Activated naive CD8-positive, alpha-beta T cell treated with anti-CD3 and anti-CD28 coated beads for 36 hours (primary cell): Measurements from ENCODE around the gene TPP1. TPM values are rescaled to one million over a fixed set of nuclear protein-coding genes. Genes with fewer than 3 reads are reported as not detected.

ENCODE experiments used
- DNase-seq: peaks from one replicate; pipeline ENCODE4 v3.0.0; 2021
- H3K27ac Mint-ChIP-seq: one replicate; pipeline ENCODE4 v1.8.0; 2022; ENCODE audit warnings: mild to moderate bottlenecking, moderate library complexity, mixed read lengths
- H3K27me3 Mint-ChIP-seq: one replicate; pipeline ENCODE4 v1.8.0; 2022; ENCODE audit warnings: mild to moderate bottlenecking, mixed read lengths
- H3K36me3 Mint-ChIP-seq: one replicate; pipeline ENCODE4 v1.8.0; 2021; ENCODE audit warnings: mild to moderate bottlenecking, mixed read lengths
- H3K4me1 Mint-ChIP-seq: one replicate; pipeline ENCODE4 v1.8.0; 2021; ENCODE audit warnings: mixed read lengths
- H3K4me3 Mint-ChIP-seq: one replicate; pipeline ENCODE4 v1.8.0; 2022; ENCODE audit warnings: mild to moderate bottlenecking, moderate library complexity, mixed read lengths
- H3K9me3 Mint-ChIP-seq: one replicate; pipeline ENCODE4 v1.8.0; 2022; ENCODE audit warnings: mixed read lengths
- total RNA-seq, 2 experiments: library from RNA; stranded (reverse); gene quantifications; one replicate each; pipeline ENCODE4 v1.2.3, GENCODE V29; 2021

TPP1 gene
- total RNA-seq, result 10 to 100 TPM; 30.7 to 33.7 TPM

GRCh38 chr11:6619004-6619745, at the start of gene TPP1:
TSS of gene TPP1 (minus strand) at chr11:6619422. CDS start at chr11:6619400, 22 bp downstream.
- H3K36me3 Mint-ChIP-seq, result peaks cover 8% of the 10 kb centered on the region
- no peaks in the 10 kb centered on the region for H3K9me3 Mint-ChIP-seq
- H3K27ac Mint-ChIP-seq, result no peak within 1 kb of the TSS
- H3K4me1 Mint-ChIP-seq, result peaks cover 4% of the 10 kb centered on the region
- H3K27me3 Mint-ChIP-seq, result no peaks in the 10 kb centered on the region
- peak; percentile 89 for DNase-seq
- no peak within 1 kb of the TSS for H3K4me3 Mint-ChIP-seq

- Mint-ChIP-seq H3K4me3 (no peak overlapping the region), H3K9me3 (peaks cover 6% of the 10 kb centered on the region), H3K27me3 (no peaks in the 10 kb centered on the region), H3K36me3 (peaks cover 10% of the 10 kb centered on the region), H3K4me1 (peaks cover 37% of the 10 kb centered on the region), H3K27ac (peak overlapping the region; percentile 61)
- DNase-seq, result no peak
These were observed 48.6 kb upstream of the TPP1 start for GRCh38 chr11:6667733-6668374.

GRCh38 chr11:6666302-6667183, 47.3 kb upstream of the TPP1 start:
- no peak for DNase-seq
- Mint-ChIP-seq H3K4me1 (peaks cover 26% of the 10 kb centered on the region), H3K27ac (no peak overlapping the region), H3K4me3 (no peak overlapping the region), H3K36me3 (peaks cover 6% of the 10 kb centered on the region), H3K27me3 (no peaks in the 10 kb centered on the region), H3K9me3 (peaks cover 3% of the 10 kb centered on the region)

GRCh38 chr11:6664551-6664950, 45.3 kb upstream of the TPP1 start:
- Mint-ChIP-seq H3K4me1 (peaks cover 15% of the 10 kb centered on the region), H3K36me3 (peaks cover 3% of the 10 kb centered on the region), H3K4me3 (no peak overlapping the region), H3K27ac (no peak overlapping the region), H3K9me3 (no peaks in the 10 kb centered on the region), H3K27me3 (no peaks in the 10 kb centered on the region)
- DNase-seq, result no peak

GRCh38 chr11:6663794-6664469, 44.7 kb upstream of the TPP1 start:
- DNase-seq, result no peak
- no peaks in the 10 kb centered on the region for H3K27me3 Mint-ChIP-seq
- H3K4me1 Mint-ChIP-seq, result peaks cover 15% of the 10 kb centered on the region
- H3K36me3 Mint-ChIP-seq, result peaks cover 3% of the 10 kb centered on the region
- H3K4me3 Mint-ChIP-seq, result no peak overlapping the region
- no peaks in the 10 kb centered on the region for H3K9me3 Mint-ChIP-seq
- no peak overlapping the region for H3K27ac Mint-ChIP-seq

- Mint-ChIP-seq H3K36me3 (no peaks in the 10 kb centered on the region), H3K4me1 (peaks cover 3% of the 10 kb centered on the region), H3K9me3 (no peaks in the 10 kb centered on the region), H3K27ac (no peak overlapping the region), H3K4me3 (no peak overlapping the region), H3K27me3 (peaks cover 5% of the 10 kb centered on the region)
- no peak for DNase-seq
These were observed 41.5 kb upstream of the TPP1 start for GRCh38 chr11:6660712-6661111.

GRCh38 chr11:6658647-6659046, 39.4 kb upstream of the TPP1 start:
- no peak overlapping the region for H3K27ac Mint-ChIP-seq
- H3K4me3 Mint-ChIP-seq, result no peak overlapping the region
- no peaks in the 10 kb centered on the region for H3K9me3 Mint-ChIP-seq
- no peaks in the 10 kb centered on the region for H3K36me3 Mint-ChIP-seq
- H3K4me1 Mint-ChIP-seq, result peaks cover 3% of the 10 kb centered on the region
- peaks cover 5% of the 10 kb centered on the region for H3K27me3 Mint-ChIP-seq
- no peak for DNase-seq

- Mint-ChIP-seq H3K27me3 (peaks cover 5% of the 10 kb centered on the region), H3K9me3 (no peaks in the 10 kb centered on the region), H3K4me3 (no peak overlapping the region), H3K36me3 (no peaks in the 10 kb centered on the region), H3K4me1 (peaks cover 3% of the 10 kb centered on the region), H3K27ac (no peak overlapping the region)
- DNase-seq, result no peak
These were observed 38.1 kb upstream of the TPP1 start for GRCh38 chr11:6657346-6657745.

GRCh38 chr11:6656936-6657335, 37.7 kb upstream of the TPP1 start:
- Mint-ChIP-seq H3K27ac (no peak overlapping the region), H3K4me1 (peaks cover 3% of the 10 kb centered on the region), H3K27me3 (peaks cover 5% of the 10 kb centered on the region), H3K4me3 (peak overlapping the region; percentile 1), H3K9me3 (no peaks in the 10 kb centered on the region), H3K36me3 (no peaks in the 10 kb centered on the region)
- DNase-seq, result no peak

GRCh38 chr11:6656584-6656915, 37.3 kb upstream of the TPP1 start:
- no peaks in the 10 kb centered on the region for H3K36me3 Mint-ChIP-seq
- no peaks in the 10 kb centered on the region for H3K9me3 Mint-ChIP-seq
- no peak for DNase-seq
- peak overlapping the region; percentile 4 for H3K27ac Mint-ChIP-seq
- H3K4me3 Mint-ChIP-seq, result peak overlapping the region; percentile 75
- peaks cover 5% of the 10 kb centered on the region for H3K27me3 Mint-ChIP-seq
- peaks cover 3% of the 10 kb centered on the region for H3K4me1 Mint-ChIP-seq

- peaks cover 5% of the 10 kb centered on the region for H3K27me3 Mint-ChIP-seq
- no peak for DNase-seq
- H3K4me1 Mint-ChIP-seq, result peaks cover 3% of the 10 kb centered on the region
- H3K27ac Mint-ChIP-seq, result peak within 1 kb of the TSS; percentile 4
- peak within 1 kb of the TSS; percentile 75 for H3K4me3 Mint-ChIP-seq
- no peaks in the 10 kb centered on the region for H3K9me3 Mint-ChIP-seq
- H3K36me3 Mint-ChIP-seq, result no peaks in the 10 kb centered on the region
These were observed 36.8 kb upstream of the TPP1 start, which contains the start of gene DCHS1 for GRCh38 chr11:6655790-6656583. TSS of gene DCHS1 (minus strand) at chr11:6655809. CDS start at chr11:6641613, 14,196 bp downstream.

GRCh38 chr11:6655020-6655789, 36.0 kb upstream of the TPP1 start:
- DNase-seq, result peak; percentile 38
- Mint-ChIP-seq H3K4me1 (peaks cover 3% of the 10 kb centered on the region), H3K9me3 (no peaks in the 10 kb centered on the region), H3K4me3 (no peak overlapping the region), H3K27me3 (peaks cover 5% of the 10 kb centered on the region), H3K36me3 (no peaks in the 10 kb centered on the region), H3K27ac (no peak overlapping the region)

- Mint-ChIP-seq H3K4me1 (peaks cover 3% of the 10 kb centered on the region), H3K27ac (no peak overlapping the region), H3K9me3 (no peaks in the 10 kb centered on the region), H3K36me3 (no peaks in the 10 kb centered on the region), H3K4me3 (no peak overlapping the region), H3K27me3 (peaks cover 5% of the 10 kb centered on the region)
- no peak for DNase-seq
These were observed 35.2 kb upstream of the TPP1 start for GRCh38 chr11:6654281-6655019.
